Measurements from ENCODE around the gene CDC42.

The CDC42 gene

DNA sequence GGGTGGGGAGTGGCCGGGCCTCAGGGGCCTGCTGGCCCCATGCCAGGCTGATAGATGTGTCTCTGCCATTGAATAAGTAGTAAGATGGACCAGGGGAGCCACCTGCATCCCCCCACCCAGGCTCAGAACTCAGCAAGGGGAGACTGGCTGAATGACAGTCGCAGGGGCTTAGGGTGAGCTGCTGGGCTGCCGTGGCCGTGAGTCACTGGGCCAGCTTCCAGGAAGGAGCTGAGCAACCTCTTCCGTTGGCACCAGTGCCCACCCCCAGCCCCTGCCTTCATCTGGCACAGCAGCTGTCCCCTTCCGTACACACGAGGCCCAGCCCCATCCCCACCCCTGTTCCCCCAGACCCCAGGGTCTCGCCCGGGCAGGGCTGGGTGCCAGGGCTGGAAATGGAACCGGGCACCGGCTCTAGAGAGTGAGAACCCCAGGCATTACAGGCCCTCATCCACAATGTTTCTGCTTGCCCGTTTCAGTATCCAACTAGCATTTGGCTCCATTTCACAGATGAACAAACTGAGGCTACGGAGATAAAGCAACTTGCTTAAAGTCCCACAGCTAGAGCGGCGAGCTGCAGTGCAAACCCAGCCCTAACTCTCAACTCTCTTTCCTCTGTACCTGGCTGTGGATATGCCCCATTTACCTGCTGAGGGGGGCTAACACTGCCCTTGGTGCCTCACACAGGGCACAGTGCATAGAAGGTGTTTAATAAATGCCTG is 80.2 kb downstream of the CDC42 start:
- no peak for DNase-seq

GRCh38 chr1:22133247-22133930 is 80.9 kb downstream of the CDC42 start:
- DNase-seq: no peak

DNA sequence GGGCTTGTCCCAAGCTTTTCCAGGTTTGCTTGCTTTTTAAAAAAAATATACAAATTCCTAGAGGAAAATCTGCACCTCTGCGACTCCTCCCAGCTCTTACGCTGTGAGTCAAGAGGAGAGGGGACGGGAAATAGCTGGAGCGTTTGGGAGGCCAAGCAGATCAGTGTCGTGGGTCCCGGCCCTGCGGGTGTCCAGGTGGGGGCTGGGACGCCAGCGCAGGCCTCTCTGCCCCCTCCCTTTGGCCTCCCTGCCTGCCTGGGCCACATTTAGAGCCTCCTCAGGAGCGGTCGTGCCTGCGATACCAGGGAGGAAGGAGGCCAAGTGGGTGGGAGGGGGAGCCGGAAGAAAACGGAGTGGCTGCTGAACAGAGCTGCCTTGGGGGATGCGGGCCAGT is 81.4 kb downstream of the CDC42 start:
- DNase-seq: no peak

DNA sequence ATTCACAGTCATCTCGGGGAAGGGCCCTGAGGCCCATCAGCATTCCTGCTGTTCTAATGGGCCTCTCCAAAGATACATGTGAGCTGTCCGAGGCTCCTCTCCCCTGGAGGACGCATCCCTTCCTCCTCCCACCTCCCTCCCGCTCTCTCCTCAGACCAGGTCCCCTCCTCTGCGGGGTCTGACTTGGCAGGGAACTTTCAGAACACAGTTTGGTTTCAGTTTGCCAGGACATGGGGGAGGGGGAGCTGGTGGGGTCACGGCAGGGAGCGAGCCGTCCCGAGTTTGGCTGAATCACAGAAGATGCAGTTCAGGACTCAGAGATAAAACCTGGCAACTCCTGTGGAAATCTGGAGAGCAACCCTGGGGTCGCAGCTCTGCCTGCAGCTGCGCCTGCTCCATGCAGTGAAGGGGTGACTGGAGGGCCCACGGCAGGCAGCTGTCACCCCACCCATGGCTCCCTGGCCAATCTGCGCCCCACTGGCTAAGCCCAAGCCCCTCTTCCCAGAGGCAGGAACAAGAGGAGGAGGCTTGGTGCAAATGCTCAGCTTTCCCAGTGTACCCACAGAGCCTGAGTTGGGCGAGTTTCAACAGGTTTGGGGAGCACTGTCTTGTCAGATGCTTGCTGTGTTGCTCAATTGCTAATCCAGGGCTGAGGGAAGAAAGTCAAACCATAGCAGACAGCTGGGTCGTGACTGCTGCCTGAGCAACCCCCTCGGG is 84.7 kb downstream of the CDC42 start:
- DNase-seq: no peak

DNA sequence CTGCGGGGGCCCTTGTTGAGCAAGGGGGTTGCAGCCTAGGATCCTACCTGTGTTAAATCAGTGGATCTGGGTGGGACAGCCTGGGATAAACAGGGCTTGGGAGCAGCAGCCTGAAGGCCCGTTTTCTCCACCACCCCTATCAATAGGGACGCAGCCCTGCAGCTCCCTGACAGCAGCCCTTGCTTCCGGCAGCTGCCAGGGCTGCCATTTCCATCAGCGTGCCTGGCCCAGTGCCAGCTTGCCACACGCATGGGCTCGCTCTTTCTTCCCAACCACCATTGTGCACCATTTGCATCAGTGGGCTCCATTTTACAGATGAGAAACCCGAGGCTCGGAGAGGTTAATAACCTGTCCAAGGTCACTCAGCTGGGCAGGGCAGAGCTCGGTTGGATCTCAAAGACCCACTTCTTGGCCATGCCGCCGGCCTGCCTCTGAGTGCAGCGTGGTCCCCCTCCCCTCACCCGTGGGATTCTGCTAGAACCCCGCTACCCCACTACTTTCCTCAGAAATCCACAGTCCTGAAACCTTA is 86.6 kb downstream of the CDC42 start:
- no peak for DNase-seq

DNA sequence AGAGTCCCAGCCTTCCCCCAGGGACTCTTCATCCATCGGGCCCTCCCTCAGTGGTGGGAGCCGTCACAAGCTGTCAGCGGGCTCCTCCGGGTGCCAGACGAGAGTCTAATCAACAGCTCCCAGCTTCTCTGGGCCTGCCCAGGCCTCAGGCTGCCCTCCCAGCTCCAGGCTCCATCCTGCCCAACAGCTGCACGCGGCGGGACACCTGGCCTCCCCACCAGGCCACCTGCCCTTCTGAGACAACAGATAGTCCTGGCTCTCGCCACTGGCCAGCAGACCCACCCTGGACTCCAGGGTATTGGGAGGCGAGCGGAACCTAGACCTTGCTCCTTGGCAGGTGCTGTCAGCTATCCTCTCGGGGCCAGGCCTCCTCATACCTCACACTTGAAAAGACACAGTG is 87.3 kb downstream of the CDC42 start:
- DNase-seq: no peak

Measured in right forelimb (tissue), 1 donor.